CD8-positive, alpha-beta memory T cell (primary cell): ENCODE data around the gene MICAL3. TPM values are rescaled to one million over a fixed set of nuclear protein-coding genes. Genes with fewer than 3 reads are reported as not detected.

ENCODE experiments used
- CTCF ChIA-PET: fragments of 350-600 bp; sonication (Branson Sonifier 250); formaldehyde crosslinking; loops from one replicate; lab custom pipeline; 2021; ENCODE audit warnings: antibody characterized with exemption; lab: Charles Lee
- POLR2A ChIA-PET: fragments of 350-600 bp; sonication (Branson Sonifier 250); formaldehyde crosslinking; loops from one replicate; lab custom pipeline; 2021; ENCODE audit warnings: antibody characterized with exemption; lab: Charles Lee
- DNase-seq, 5 donors: peaks; one replicate each; pipeline versions ENCODE4 v3.0.0 to v3.0.0-alpha.2; 2020 to 2022; ENCODE audit warnings: mixed read lengths in 1 of 5
- H3K27ac ChIP-seq: one replicate; pipeline ENCODE4 v1.7.0; 2013; ENCODE audit warnings: low read depth, mild to moderate bottlenecking, low read length, moderate library complexity
- H3K27me3 ChIP-seq: 2 replicates; pipeline ENCODE4 v1.7.0; 2013; ENCODE audit warnings: low read length, mild to moderate bottlenecking; ENCODE audit not compliant: insufficient read depth, poor library complexity, severe bottlenecking
- H3K36me3 ChIP-seq: 2 replicates; pipeline ENCODE4 v1.7.0; 2013; ENCODE audit warnings: mild to moderate bottlenecking, low read length, moderate library complexity; ENCODE audit not compliant: insufficient read depth
- H3K4me1 ChIP-seq: 2 replicates; pipeline ENCODE4 v1.7.0; 2013; ENCODE audit warnings: mild to moderate bottlenecking, low read length, moderate library complexity; ENCODE audit not compliant: insufficient read depth
- H3K4me3 ChIP-seq: 2 replicates; pipeline ENCODE4 v1.7.0; 2013; ENCODE audit warnings: mild to moderate bottlenecking, low read length
- H3K9me3 ChIP-seq: 2 replicates; pipeline ENCODE4 v1.7.0; 2013; ENCODE audit warnings: mild to moderate bottlenecking, low read length
- H3K27ac Mint-ChIP-seq, 8 donors: one replicate each; pipeline ENCODE4 v1.8.0; 2020 to 2021; ENCODE audit warnings: mixed read lengths in 8 of 8, mild to moderate bottlenecking in 6 of 8, inconsistent platforms in 3 of 8, moderate library complexity in 3 of 8
- H3K27me3 Mint-ChIP-seq, 2 donors: one replicate each; pipeline ENCODE4 v1.8.0; 2020 to 2021; ENCODE audit warnings: mixed read lengths in 2 of 2, mild to moderate bottlenecking in 1 of 2, moderate library complexity in 1 of 2
- H3K36me3 Mint-ChIP-seq, 3 donors: one replicate each; pipeline ENCODE4 v1.8.0; 2020 to 2021; ENCODE audit warnings: mixed read lengths in 3 of 3, inconsistent platforms in 1 of 3, mild to moderate bottlenecking in 1 of 3
- H3K4me1 Mint-ChIP-seq, 3 donors: one replicate each; pipeline ENCODE4 v1.8.0; 2020 to 2021; ENCODE audit warnings: mixed read lengths in 3 of 3, inconsistent platforms in 1 of 3, mild to moderate bottlenecking in 1 of 3
- H3K4me3 Mint-ChIP-seq, 7 donors: one replicate each; pipeline ENCODE4 v1.8.0; 2020 to 2021; ENCODE audit warnings: mixed read lengths in 7 of 7, mild to moderate bottlenecking in 6 of 7, moderate library complexity in 4 of 7, inconsistent platforms in 2 of 7
- H3K9me3 Mint-ChIP-seq, 5 donors: one replicate each; pipeline ENCODE4 v1.8.0; 2020 to 2022; ENCODE audit warnings: mixed read lengths in 5 of 5, mild to moderate bottlenecking in 3 of 5, moderate library complexity in 2 of 5, inconsistent platforms in 1 of 5
- polyA plus RNA-seq: library from polyadenylated mRNA; unstranded; fragments of 300-500 nt; fragmentation: Illumina TruSeq; gene quantifications from one replicate; pipeline ENCODE4 v1.2.3, GENCODE V29; 2021
- total RNA-seq, 2 experiments: library from RNA; stranded (reverse); gene quantifications; one replicate each; pipeline ENCODE4 v1.2.3, GENCODE V29; 2021

MICAL3 gene
- total and polyA plus RNA-seq, 3 experiments from 2014 or later: 1.7 to 51.9 (median 51.7) TPM

- H3K4me3 Mint-ChIP-seq: no peak overlapping the region
- H3K9me3 Mint-ChIP-seq: no peaks in the 10 kb centered on the region
- POLR2A ChIA-PET: interaction anchor here (1.8 kb wide), 1 partner anchor 13 kb away, joined by 5 read pairs; the partner anchor contains the start of gene BID
- no peak overlapping the region for H3K27ac ChIP-seq
- no peak for DNase-seq
- peak overlapping the region in 6 of 8 donors; percentile 21 to 85 (median 45) for H3K27ac Mint-ChIP-seq
- H3K4me3 ChIP-seq: no peak overlapping the region
- peaks cover 0 to 9% (median 6%) of the 10 kb centered on the region in 3 donors for H3K4me1 Mint-ChIP-seq
- H3K36me3 Mint-ChIP-seq: peaks cover 0 to 25% (median 3%) of the 10 kb centered on the region in 3 donors
- H3K27me3 Mint-ChIP-seq: no peaks in the 10 kb centered on the region
- peaks cover 4% of the 10 kb centered on the region for H3K4me1 ChIP-seq
- H3K9me3 ChIP-seq: no peaks in the 10 kb centered on the region
- H3K36me3 ChIP-seq: no peaks in the 10 kb centered on the region
- no peaks in the 10 kb centered on the region for H3K27me3 ChIP-seq
- CTCF ChIA-PET: interaction anchor here (1.1 to 5.8 kb wide), 5 partner anchors 13 to 46 kb away, joined by 3 to 110 read pairs (median 17); partner anchors contain the start of gene BID
Measured at GRCh38 chr22:17787241-17787640, 237.1 kb downstream of the MICAL3 start.

GRCh38 chr22:17786435-17787161 is 237.8 kb downstream of the MICAL3 start:
- ChIA-PET CTCF (interaction anchor here (0.9 to 5.8 kb wide), 9 partner anchors 8 to 237 kb away, joined by 3 to 110 read pairs (median 5); partner anchors contain the start of gene BID), POLR2A (interaction anchor here (1.6 to 1.8 kb wide), 2 partner anchors 9 to 13 kb away, joined by 5 to 10 read pairs; partner anchors contain the start of gene BID)
- Mint-ChIP-seq H3K9me3 (no peaks in the 10 kb centered on the region), H3K4me1 (peaks cover 1 to 14% (median 7%) of the 10 kb centered on the region in 3 donors), H3K27ac (peak overlapping the region in 4 of 8 donors; percentile 29 to 83 (median 62)), H3K4me3 (peak overlapping the region in 1 of 7 donors; percentile 43), H3K27me3 (no peaks in the 10 kb centered on the region), H3K36me3 (peaks cover 0 to 24% (median 2%) of the 10 kb centered on the region in 3 donors)
- Histone ChIP-seq H3K4me1 (peaks cover 10% of the 10 kb centered on the region), H3K9me3 (no peaks in the 10 kb centered on the region), H3K36me3 (no peaks in the 10 kb centered on the region), H3K4me3 (no peak overlapping the region), H3K27ac (no peak overlapping the region), H3K27me3 (no peaks in the 10 kb centered on the region)
- DNase-seq: no peak

GRCh38 chr22:17785185-17786184 is 238.9 kb downstream of the MICAL3 start:
- peak overlapping the region in 1 of 7 donors; percentile 69 for H3K4me3 Mint-ChIP-seq
- ChIA-PET POLR2A (interaction anchor here (0.6 to 1.8 kb wide), 4 partner anchors 8 to 43 kb away, joined by 3 to 10 read pairs (median 4); partner anchors contain the start of gene BID), CTCF (interaction anchor here (0.9 to 5.8 kb wide), 18 partner anchors 9 to 238 kb away, joined by 3 to 110 read pairs (median 4); partner anchors contain the start of gene BID)
- peak; percentile 56 to 80 (median 66) for DNase-seq
- Histone ChIP-seq H3K9me3 (no peaks in the 10 kb centered on the region), H3K4me1 (peaks cover 21% of the 10 kb centered on the region), H3K27ac (no peak overlapping the region), H3K4me3 (no peak overlapping the region), H3K36me3 (no peaks in the 10 kb centered on the region), H3K27me3 (no peaks in the 10 kb centered on the region)
- no peaks in the 10 kb centered on the region for H3K9me3 Mint-ChIP-seq
- H3K4me1 Mint-ChIP-seq: peaks cover 12 to 25% (median 14%) of the 10 kb centered on the region in 3 donors
- H3K27me3 Mint-ChIP-seq: no peaks in the 10 kb centered on the region
- H3K27ac Mint-ChIP-seq: peak overlapping the region in 5 of 8 donors; percentile 20 to 74 (median 63)
- H3K36me3 Mint-ChIP-seq: peaks cover 0 to 18% (median 0%) of the 10 kb centered on the region in 3 donors

GRCh38 chr22:17784776-17785175 is 239.6 kb downstream of the MICAL3 start:
- ChIA-PET POLR2A (interaction anchor here (1.0 kb wide), 1 partner anchor 42 kb away, joined by 4 read pairs; no protein-coding TSS in a partner anchor), CTCF (interaction anchor here (0.7 to 5.8 kb wide), 14 partner anchors 11 to 217 kb away, joined by 3 to 110 read pairs (median 5); partner anchors contain the start of gene BID)
- H3K36me3 ChIP-seq: no peaks in the 10 kb centered on the region
- H3K27ac ChIP-seq: no peak overlapping the region
- Mint-ChIP-seq H3K9me3 (no peaks in the 10 kb centered on the region), H3K36me3 (peaks cover 0 to 14% (median 0%) of the 10 kb centered on the region in 3 donors), H3K4me3 (no peak overlapping the region), H3K27ac (peak overlapping the region in 4 of 8 donors; percentile 20 to 75 (median 62)), H3K27me3 (no peaks in the 10 kb centered on the region), H3K4me1 (peaks cover 19 to 32% (median 21%) of the 10 kb centered on the region in 3 donors)
- no peak for DNase-seq
- H3K4me1 ChIP-seq: peaks cover 28% of the 10 kb centered on the region
- no peak overlapping the region for H3K4me3 ChIP-seq
- no peaks in the 10 kb centered on the region for H3K9me3 ChIP-seq
- H3K27me3 ChIP-seq: no peaks in the 10 kb centered on the region

- Mint-ChIP-seq H3K4me1 (peaks cover 28 to 40% (median 29%) of the 10 kb centered on the region in 3 donors), H3K9me3 (no peaks in the 10 kb centered on the region), H3K36me3 (peaks cover 0 to 7% (median 1%) of the 10 kb centered on the region in 3 donors), H3K27me3 (peaks cover 0 to 1% of the 10 kb centered on the region in 2 donors), H3K4me3 (no peak overlapping the region), H3K27ac (peak overlapping the region in 5 of 8 donors; percentile 12 to 79 (median 54))
- peaks cover 37% of the 10 kb centered on the region for H3K4me1 ChIP-seq
- no peaks in the 10 kb centered on the region for H3K9me3 ChIP-seq
- no peak overlapping the region for H3K27ac ChIP-seq
- POLR2A ChIA-PET: no interaction called here
- H3K36me3 ChIP-seq: no peaks in the 10 kb centered on the region
- no peak overlapping the region for H3K4me3 ChIP-seq
- CTCF ChIA-PET: interaction anchor here (0.7 to 5.8 kb wide), 5 partner anchors 10 to 43 kb away, joined by 4 to 110 read pairs (median 6); partner anchors contain the start of gene BID
- no peak for DNase-seq
- H3K27me3 ChIP-seq: no peaks in the 10 kb centered on the region
Measured at GRCh38 chr22:17783773-17784480, 240.4 kb downstream of the MICAL3 start.

GRCh38 chr22:17783312-17783711 is 241.0 kb downstream of the MICAL3 start:
- no peaks in the 10 kb centered on the region for H3K9me3 Mint-ChIP-seq
- peaks cover 33 to 47% (median 34%) of the 10 kb centered on the region in 3 donors for H3K4me1 Mint-ChIP-seq
- DNase-seq: no peak
- Histone ChIP-seq H3K27me3 (no peaks in the 10 kb centered on the region), H3K4me1 (peaks cover 43% of the 10 kb centered on the region), H3K27ac (no peak overlapping the region), H3K9me3 (no peaks in the 10 kb centered on the region), H3K4me3 (no peak overlapping the region), H3K36me3 (no peaks in the 10 kb centered on the region)
- peak overlapping the region in 1 of 7 donors; percentile 16 for H3K4me3 Mint-ChIP-seq
- POLR2A ChIA-PET: no interaction called here
- H3K27me3 Mint-ChIP-seq: peaks cover 0 to 1% of the 10 kb centered on the region in 2 donors
- H3K27ac Mint-ChIP-seq: peak overlapping the region in 4 of 8 donors; percentile 27 to 74 (median 60)
- H3K36me3 Mint-ChIP-seq: peaks cover 0 to 5% (median 1%) of the 10 kb centered on the region in 3 donors
- CTCF ChIA-PET: interaction anchor here (1.4 to 5.8 kb wide), 3 partner anchors 10 to 42 kb away, joined by 3 to 110 read pairs (median 4); no protein-coding TSS in a partner anchor
